Ovary (tissue), 9 donors: ENCODE measurements around the gene PPP1R15B. TPM values are rescaled to one million over a fixed set of nuclear protein-coding genes. Genes with fewer than 3 reads are reported as not detected.

ENCODE experiments used
- DNase-seq, 5 donors: peaks; one replicate each; pipeline ENCODE4 v3.0.0-alpha.2; 2019 to 2020
- H3K27ac ChIP-seq, 2 donors: fragments of 200-600 bp; one replicate each; pipeline versions ENCODE4 v1.5.1 to v1.8.0; 2019 to 2022
- H3K27me3 ChIP-seq: fragments of 200-600 bp; one replicate; pipeline ENCODE4 v1.8.0; 2022
- H3K36me3 ChIP-seq: fragments of 200-600 bp; sonication (generic); one replicate; pipeline ENCODE4 v1.5.1; 2019
- H3K4me1 ChIP-seq: one replicate; pipeline ENCODE4 v1.8.1; 2013; ENCODE audit warnings: mild to moderate bottlenecking, moderate library complexity; ENCODE audit not compliant: insufficient read depth
- H3K4me3 ChIP-seq: fragments of 200-600 bp; sonication (generic); one replicate; pipeline ENCODE4 v1.5.1; 2017
- H3K9me3 ChIP-seq, 2 donors: fragments of 200-600 bp in 1 of 2; sonication (generic) in 1 of 2; one replicate each; pipeline versions ENCODE4 v1.5.1 to v1.8.1; 2013 to 2019; ENCODE audit warnings: mild to moderate bottlenecking in 1 of 2, moderate library complexity in 1 of 2
- CTCF ChIP-seq, 3 donors: fragments of 450-650 bp in 2 of 3; fragments of 200-600 bp in 1 of 3; IDR thresholded peaks; one replicate each; pipeline versions ENCODE4 v1.5.1 to v1.8.0; 2016 to 2022; ENCODE audit warnings: antibody characterized with exemption in 3 of 3, mild to moderate bottlenecking in 1 of 3
- EP300 ChIP-seq: sonication (generic); formaldehyde crosslinking; IDR thresholded peaks from one replicate; pipeline ENCODE4 v1.6.1; 2017; ENCODE audit warnings: antibody characterized with exemption
- POLR2A ChIP-seq: fragments of 450-650 bp; IDR thresholded peaks from one replicate; pipeline ENCODE4 v1.6.1; 2017; ENCODE audit warnings: antibody characterized with exemption, mild to moderate bottlenecking, moderate library complexity
- WGBS, 3 donors: extraction: QIAGEN DNeasy Blood & Tissue Kit in 1 of 3; methylation state at CpG; one replicate each; pipeline versions ENCODE4 v1.1.5 to v1.1.7; 2013 to 2017; 5-methylcytosine and 5-hydroxymethylcytosine counted together
- intact Hi-C, 4 donors: fragments of 100-400 bp; cut with DNase I; formaldehyde crosslinking; loops; one replicate each; pipeline versions ENCODE4 v1.11.0 to v1.15.1; 2022 to 2023
- polyA plus RNA-seq, 2 donors: library from polyadenylated mRNA; stranded (reverse); fragments of 200-250 nt in 1 of 2; fragments of 350-450 nt in 1 of 2; fragmentation: Illumina TruSeq in 1 of 2; extraction: RNeasy Lipid Tissue Mini Kit (QIAGEN cat#74804) in 1 of 2; gene quantifications; one replicate each; pipeline ENCODE4 v1.2.3, GENCODE V29; 2013 to 2014
- total RNA-seq, 7 donors: library from RNA; depleted of rRNA in 2 of 7; stranded (reverse); fragments of >200 nt in 2 of 7; fragmentation: NEBNext Ultra II Directional in 3 of 7; extraction: Animal tissue kit (Norgen Biotek cat#: 25700) in 3 of 7; gene quantifications; one replicate each; pipeline versions ENCODE4 v1.1.0 to v1.2.4, GENCODE V29; 2016 to 2023
- donor health status: DM: no; HTN: no; CAD: no; lungs with moderate emphysema.
- donor health status: DM: no; HTN: no; CAD: no.
- donor health status: Bipolar disorder and iron deficiency.
- donor health status: DM: yes; HTN: yes; CAD: no.
- donor health status: DM: no; HTN: no; CAD: no.
- donor health status: DM: yes; HTN: yes; CAD: no.

PPP1R15B gene
- total and polyA plus RNA-seq, 9 donors = 16.5 to 69.5 (median 35.4) TPM

GRCh38 chr1:204448991-204449677 lies 37.5 kb upstream of the PPP1R15B start:
- Histone ChIP-seq H3K36me3 (no peaks in the 10 kb centered on the region), H3K4me1 (no peaks in the 10 kb centered on the region), H3K9me3 (no peaks in the 10 kb centered on the region), H3K27ac (no peak overlapping the region), H3K27me3 (no peaks in the 10 kb centered on the region), H3K4me3 (no peak overlapping the region)
- TF ChIP-seq EP300 (no peak), POLR2A (no peak), CTCF (IDR thresholded peaks at IDR 0.05) (no peak)
- DNase-seq = peak in 1 of 5 donors; percentile 7
- 79 to 81% (median 79%) methylated on average over 6 of the region's 6 CpGs for whole genome bisulfite sequencing, 3 donors
- intact Hi-C loops = loop anchor here in 3 of 4 donors (5.0 to 10.0 kb wide), 3 partner anchors 48 to 356 kb away; no protein-coding TSS in a partner anchor

GRCh38 chr1:204448344-204448964 lies 36.8 kb upstream of the PPP1R15B start:
- H3K4me3 ChIP-seq = no peak overlapping the region
- H3K36me3 ChIP-seq = no peaks in the 10 kb centered on the region
- TF ChIP-seq CTCF (IDR thresholded peaks at IDR 0.05) = no peak
- TF ChIP-seq POLR2A = no peak
- no peak for TF ChIP-seq EP300
- no peaks in the 10 kb centered on the region for H3K9me3 ChIP-seq
- H3K27ac ChIP-seq = no peak overlapping the region
- intact Hi-C loops = loop anchor here in 3 of 4 donors (5.0 to 10.0 kb wide), 3 partner anchors 49 to 356 kb away; no protein-coding TSS in a partner anchor
- H3K27me3 ChIP-seq = no peaks in the 10 kb centered on the region
- no peaks in the 10 kb centered on the region for H3K4me1 ChIP-seq
- DNase-seq = peak in 1 of 5 donors; percentile 9
- WGBS, 3 donors = 91 to 96% (median 93%) methylated on average over 7 of the region's 7 CpGs

GRCh38 chr1:204447736-204448135 lies 36.1 kb upstream of the PPP1R15B start:
- H3K27ac ChIP-seq = no peak overlapping the region
- DNase-seq = peak in 1 of 5 donors; percentile 19
- no peaks in the 10 kb centered on the region for H3K4me1 ChIP-seq
- WGBS, 3 donors = 57 to 84% (median 83%) methylated on average over 4 of the region's 4 CpGs
- H3K27me3 ChIP-seq = no peaks in the 10 kb centered on the region
- no peaks in the 10 kb centered on the region for H3K9me3 ChIP-seq
- no peaks in the 10 kb centered on the region for H3K36me3 ChIP-seq
- intact Hi-C loops = loop anchor here in 3 of 4 donors (5.0 to 10.0 kb wide), 3 partner anchors 50 to 357 kb away; no protein-coding TSS in a partner anchor
- H3K4me3 ChIP-seq = no peak overlapping the region
- TF ChIP-seq POLR2A = no peak
- TF ChIP-seq CTCF (IDR thresholded peaks at IDR 0.05) = no peak
- TF ChIP-seq EP300 = no peak

GRCh38 chr1:204447190-204447589 lies 35.6 kb upstream of the PPP1R15B start:
- Histone ChIP-seq H3K27me3 (no peaks in the 10 kb centered on the region), H3K9me3 (no peaks in the 10 kb centered on the region), H3K36me3 (no peaks in the 10 kb centered on the region), H3K4me1 (no peaks in the 10 kb centered on the region), H3K4me3 (no peak overlapping the region), H3K27ac (no peak overlapping the region)
- intact Hi-C loops = loop anchor here in 3 of 4 donors (5.0 to 10.0 kb wide), 3 partner anchors 50 to 358 kb away; no protein-coding TSS in a partner anchor
- TF ChIP-seq CTCF (IDR thresholded peaks at IDR 0.05) (no peak), POLR2A (no peak), EP300 (no peak)
- DNase-seq = no peak
- 59 to 77% (median 68%) methylated on average over 6 of the region's 6 CpGs for WGBS, 3 donors
